Measurements from ENCODE around the gene RNASE4.
A peak's percentile ranks its signal among the peaks of the same experiment; 100 is the strongest.

- TF ChIP-seq CTCF (conservative IDR thresholded peaks at IDR 0.05 in 1 of 2, IDR thresholded peaks at IDR 0.05 in 1 of 2; ENCODE audit: extremely low read depth in 1 of 2, insufficient read depth in 1 of 2, low read depth in 1 of 2, low read length in 2 of 2) (peak in 1 of 2 donors; percentile 31), EZH2 (IDR thresholded peaks at IDR 0.05; ENCODE audit: borderline replicate concordance, low read length) (no peak)
These were observed 1.8 kb upstream of the RNASE4 start for GRCh38 chr14:20682435-20683124.

Measured in mammary epithelial cell (primary cell).